Sigmoid colon (tissue), 7 donors: ENCODE results near the gene AATF. TPM values are rescaled to one million over a fixed set of nuclear protein-coding genes. Genes with fewer than 3 reads are reported as not detected.

ENCODE experiments used
- DNase-seq: peaks from one replicate; pipeline ENCODE4 v3.0.0-alpha.2; 2019
- H3K27ac ChIP-seq, 4 donors: fragments of 200-600 bp; sonication (generic); one replicate each; pipeline ENCODE4 v1.5.1; 2016 to 2019; ENCODE audit warnings: mild to moderate bottlenecking in 1 of 4
- H3K27me3 ChIP-seq, 3 donors: fragments of 200-600 bp; sonication (generic); one replicate each; pipeline ENCODE4 v1.5.1; 2019; ENCODE audit warnings: mild to moderate bottlenecking in 1 of 3
- H3K36me3 ChIP-seq, 4 donors: fragments of 200-600 bp; sonication (generic); one replicate each; pipeline ENCODE4 v1.5.1; 2016 to 2019
- H3K4me1 ChIP-seq, 4 donors: fragments of 200-600 bp; sonication (generic); one replicate each; pipeline ENCODE4 v1.5.1; 2017 to 2019
- H3K4me3 ChIP-seq, 4 donors: fragments of 200-600 bp; sonication (generic); one replicate each; pipeline ENCODE4 v1.5.1; 2017 to 2019; ENCODE audit warnings: mild to moderate bottlenecking in 2 of 4, moderate library complexity in 1 of 4
- H3K9me3 ChIP-seq, 4 donors: fragments of 200-600 bp in 3 of 4; sonication (generic) in 3 of 4; one replicate each; pipeline versions ENCODE4 v1.5.1 to v1.6.1; 2013 to 2019
- CTCF ChIP-seq, 4 experiments: fragments of 450-650 bp in 3 of 4; fragments of 200-600 bp in 1 of 4; IDR thresholded peaks; one replicate each; pipeline ENCODE4 v1.5.1; 2016 to 2019; ENCODE audit warnings: antibody characterized with exemption in 4 of 4, mild to moderate bottlenecking in 3 of 4, moderate library complexity in 2 of 4
- EP300 ChIP-seq, 4 donors: sonication (generic); formaldehyde crosslinking; IDR thresholded peaks; one replicate each; pipeline ENCODE4 v1.6.1; 2017; ENCODE audit warnings: antibody characterized with exemption in 4 of 4
- POLR2A ChIP-seq, 2 donors: fragments of 450-650 bp; IDR thresholded peaks; one replicate each; pipeline ENCODE4 v1.6.1; 2016; ENCODE audit warnings: antibody characterized with exemption in 2 of 2, mild to moderate bottlenecking in 2 of 2, moderate library complexity in 2 of 2
- POLR2AphosphoS5 ChIP-seq, 4 donors: sonication (generic); formaldehyde crosslinking; IDR thresholded peaks; one replicate each; pipeline ENCODE4 v1.6.1; 2017; ENCODE audit warnings: antibody characterized with exemption in 4 of 4
- WGBS, 2 donors: extraction: QIAGEN DNeasy Blood & Tissue Kit; methylation state at CpG; one replicate each; pipeline ENCODE4 v1.1.7; 2013; 5-methylcytosine and 5-hydroxymethylcytosine counted together
- intact Hi-C: fragments of 100-400 bp; cut with DNase I; formaldehyde crosslinking; loops from one replicate; pipeline ENCODE4 v1.15.1; 2023
- polyA plus RNA-seq, 3 donors: library from polyadenylated mRNA; stranded (reverse); fragments of 200-250 nt; gene quantifications; one replicate each; pipeline ENCODE4 v1.2.3, GENCODE V29; 2013
- total RNA-seq, 4 donors: library from RNA; depleted of rRNA; stranded (reverse); fragments of >200 nt; gene quantifications; one replicate each; pipeline ENCODE4 v1.1.0, GENCODE V29; 2016
- donor health status: healthy with polysubstance abuse.
- donor health status: Bipolar disorder and iron deficiency.
- donor health status: healthy.

Gene AATF
- total and polyA plus RNA-seq, 7 donors, result 27.6 to 38.3 (median 33.2) TPM

- H3K27me3 ChIP-seq, result no peaks in the 10 kb centered on the region
- no peaks in the 10 kb centered on the region for H3K4me1 ChIP-seq
- no peak overlapping the region for H3K4me3 ChIP-seq
- H3K9me3 ChIP-seq, result no peaks in the 10 kb centered on the region
- no peak overlapping the region for H3K27ac ChIP-seq
- WGBS, 2 donors, result 90 to 97% methylated on average over 2 of the region's 2 CpGs
- intact Hi-C loops, result no loop called here
- peaks cover 0 to 18% (median 0%) of the 10 kb centered on the region in 4 donors for H3K36me3 ChIP-seq
- DNase-seq, result no peak
- TF ChIP-seq POLR2A (IDR thresholded peaks at IDR 0.05), result no peak
- TF ChIP-seq CTCF (IDR thresholded peaks at IDR 0.05), result no peak
- TF ChIP-seq EP300 (IDR thresholded peaks at IDR 0.05), result no peak
- TF ChIP-seq POLR2AphosphoS5 (IDR thresholded peaks at IDR 0.05), result no peak
These were observed 77.2 kb downstream of the AATF start for GRCh38 chr17:37025847-37026530.

GRCh38 chr17:37026531-37026869 is 77.7 kb downstream of the AATF start:
- 75 to 82% methylated on average over 1 of the region's 1 CpG for WGBS, 2 donors
- no peak for DNase-seq
- intact Hi-C loops, result no loop called here

GRCh38 chr17:37028040-37028439 is 79.3 kb downstream of the AATF start:
- intact Hi-C loops, result no loop called here
- no peaks in the 10 kb centered on the region for H3K9me3 ChIP-seq
- no peak overlapping the region for H3K4me3 ChIP-seq
- no peak for DNase-seq
- H3K27me3 ChIP-seq, result no peaks in the 10 kb centered on the region
- H3K27ac ChIP-seq, result no peak overlapping the region
- TF ChIP-seq POLR2AphosphoS5 (IDR thresholded peaks at IDR 0.05) (no peak), POLR2A (IDR thresholded peaks at IDR 0.05) (no peak), CTCF (IDR thresholded peaks at IDR 0.05) (no peak), EP300 (IDR thresholded peaks at IDR 0.05) (no peak)
- H3K4me1 ChIP-seq, result no peaks in the 10 kb centered on the region
- 82 to 99% methylated on average over 4 of the region's 4 CpGs for WGBS, 2 donors
- peaks cover 0 to 29% (median 0%) of the 10 kb centered on the region in 4 donors for H3K36me3 ChIP-seq

More at GRCh38 chr17:37026531-37026869, 77.7 kb downstream of the AATF start:
- Histone ChIP-seq H3K27me3 (no peaks in the 10 kb centered on the region), H3K4me3 (no peak overlapping the region), H3K9me3 (no peaks in the 10 kb centered on the region), H3K36me3 (peaks cover 0 to 23% (median 0%) of the 10 kb centered on the region in 4 donors), H3K4me1 (no peaks in the 10 kb centered on the region), H3K27ac (no peak overlapping the region)
- TF ChIP-seq CTCF (IDR thresholded peaks at IDR 0.05), result no peak
- no peak for TF ChIP-seq POLR2A (IDR thresholded peaks at IDR 0.05)
- no peak for TF ChIP-seq POLR2AphosphoS5 (IDR thresholded peaks at IDR 0.05)
- TF ChIP-seq EP300 (IDR thresholded peaks at IDR 0.05), result no peak

- Histone ChIP-seq H3K36me3 (peaks cover 0 to 17% (median 0%) of the 10 kb centered on the region in 4 donors), H3K27ac (no peak overlapping the region), H3K9me3 (no peaks in the 10 kb centered on the region), H3K4me1 (no peaks in the 10 kb centered on the region), H3K4me3 (no peak overlapping the region), H3K27me3 (no peaks in the 10 kb centered on the region)
- 95 to 96% methylated on average over 4 of the region's 4 CpGs for WGBS, 2 donors
- DNase-seq, result no peak
- intact Hi-C loops, result no loop called here
- TF ChIP-seq EP300 (IDR thresholded peaks at IDR 0.05) (no peak), POLR2A (IDR thresholded peaks at IDR 0.05) (no peak), POLR2AphosphoS5 (IDR thresholded peaks at IDR 0.05) (no peak), CTCF (IDR thresholded peaks at IDR 0.05) (no peak)
These were observed 82.8 kb downstream of the AATF start for GRCh38 chr17:37031493-37032083.
